Stimulated activated effector memory CD8-positive, alpha-beta T cell treated with anti-CD3 and anti-CD28 coated beads, Interleukin-12 subunit alpha, Interleukin-12 subunit beta, amount 100 ng/mL, for 72 hours (primary cell): ENCODE results near the gene SAMD4A.

Experiments used
- ATAC-seq: fragments of 150-1000 bp; cut with Tn5 transposase; 2 replicates; pipeline ENCODE4 v1.10.0; 2021
- DNase-seq, 2 donors: peaks; one replicate each; pipeline ENCODE4 v3.0.0; 2021 to 2022; ENCODE audit warnings: low spot score in 2 of 2
- H3K27ac Mint-ChIP-seq: one replicate; pipeline ENCODE4 v1.8.0; 2022; ENCODE audit warnings: mild to moderate bottlenecking, mixed read lengths
- H3K36me3 Mint-ChIP-seq: one replicate; pipeline ENCODE4 v1.8.0; 2022; ENCODE audit warnings: mild to moderate bottlenecking, mixed read lengths
- H3K4me1 Mint-ChIP-seq: one replicate; pipeline ENCODE4 v1.8.0; 2022; ENCODE audit warnings: mixed read lengths
- H3K4me3 Mint-ChIP-seq: one replicate; pipeline ENCODE4 v1.8.0; 2022; ENCODE audit warnings: mild to moderate bottlenecking, mixed read lengths
- H3K9me3 Mint-ChIP-seq: one replicate; pipeline ENCODE4 v1.8.0; 2022; ENCODE audit warnings: mixed read lengths

Gene SAMD4A

DNA sequence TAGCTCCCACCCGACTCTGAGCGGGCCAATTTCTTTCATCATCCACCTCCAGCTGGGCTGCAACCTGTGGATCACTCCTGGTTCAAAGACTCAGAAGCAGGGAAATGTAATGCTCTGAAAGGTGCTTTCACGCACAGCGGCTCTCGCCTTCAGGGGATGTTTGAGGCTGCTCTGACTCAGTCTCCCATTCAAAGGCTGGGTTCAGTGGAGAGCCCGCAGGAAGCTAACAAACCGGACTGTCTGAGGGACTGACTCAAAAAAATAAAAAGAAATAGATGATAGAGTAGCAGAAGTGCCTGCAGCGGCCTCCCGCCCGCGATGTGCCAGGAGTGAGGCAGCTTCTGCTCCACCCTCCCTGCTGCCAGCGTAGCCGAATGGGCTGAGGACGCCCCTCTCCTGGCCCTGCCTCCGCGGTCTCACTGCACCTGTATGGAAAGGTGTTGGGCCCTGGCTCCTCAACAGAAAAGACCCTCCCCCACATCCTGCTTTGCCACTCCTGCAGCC, 237.7 kb downstream of the SAMD4A start:
- H3K4me3 Mint-ChIP-seq = no peak overlapping the region
- H3K27ac Mint-ChIP-seq = no peak overlapping the region
- H3K4me1 Mint-ChIP-seq = peaks cover 12% of the 10 kb centered on the region
- H3K9me3 Mint-ChIP-seq = no peaks in the 10 kb centered on the region
- H3K36me3 Mint-ChIP-seq = no peaks in the 10 kb centered on the region
- ATAC-seq = no peak
- DNase-seq = no peak

DNA sequence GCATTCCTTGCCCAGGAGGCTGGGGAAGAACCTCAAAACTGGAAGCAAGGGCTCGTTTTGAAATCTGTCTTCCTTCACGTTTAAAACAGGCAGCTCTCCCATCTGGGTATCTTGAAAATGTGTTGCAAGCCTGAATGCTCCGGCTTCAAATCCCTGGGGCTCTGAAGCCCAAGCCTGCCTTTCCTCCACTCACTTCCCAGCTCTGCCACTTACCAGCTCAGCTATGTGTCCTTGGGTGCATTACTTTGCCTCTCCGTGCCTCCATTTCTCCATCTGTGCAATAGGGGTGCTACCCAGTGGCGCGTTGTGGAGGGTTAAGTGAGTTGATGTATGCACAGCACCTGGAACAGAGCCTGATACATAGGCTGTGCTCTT, 238.1 kb downstream of the SAMD4A start:
- Mint-ChIP-seq H3K36me3 (no peaks in the 10 kb centered on the region), H3K4me1 (peaks cover 12% of the 10 kb centered on the region), H3K4me3 (no peak overlapping the region), H3K27ac (no peak overlapping the region), H3K9me3 (no peaks in the 10 kb centered on the region)
- DNase-seq (no peak), ATAC-seq (no peak)

DNA sequence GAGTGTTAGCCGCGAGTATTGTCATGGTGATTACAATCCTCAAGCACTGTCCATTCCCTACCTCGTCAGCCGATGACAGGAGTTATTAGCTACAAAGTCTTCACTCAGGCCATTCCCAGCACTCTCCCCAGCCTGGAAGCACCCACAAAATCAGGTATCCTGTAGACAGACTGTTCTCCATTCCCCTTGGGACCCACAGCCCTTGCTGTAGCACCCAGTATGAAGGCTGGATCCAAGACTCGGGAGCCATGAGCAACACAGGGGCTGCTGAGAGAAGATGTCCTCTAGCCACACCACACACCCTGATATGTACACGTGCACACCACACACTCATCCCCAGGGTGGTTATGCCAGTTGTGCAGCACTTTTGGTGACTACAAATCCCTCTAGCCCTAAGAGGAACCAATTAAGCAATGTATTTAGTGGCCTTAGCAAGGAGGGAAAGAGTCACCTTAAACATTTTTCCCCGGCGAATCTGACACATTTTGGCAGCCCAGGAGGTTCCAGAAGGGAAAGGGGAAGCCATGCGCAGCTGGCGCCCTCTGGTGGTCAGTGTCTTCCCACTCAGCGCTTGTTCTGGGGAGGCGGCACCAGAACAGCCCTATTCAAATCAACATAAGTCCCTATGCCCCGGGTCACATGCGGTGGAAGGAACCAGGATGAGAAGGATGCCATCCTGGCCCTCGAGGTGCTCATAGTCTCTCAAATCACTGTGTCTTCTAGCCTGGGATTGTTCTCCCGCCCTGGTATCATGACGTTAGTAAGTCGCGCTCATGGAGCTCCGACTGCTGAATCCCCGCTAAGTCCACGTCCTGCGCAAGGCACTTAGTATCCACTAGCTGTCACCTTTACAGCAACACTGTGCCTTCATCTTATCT, 238.8 kb downstream of the SAMD4A start:
- Mint-ChIP-seq H3K27ac (no peak overlapping the region), H3K36me3 (no peaks in the 10 kb centered on the region), H3K9me3 (no peaks in the 10 kb centered on the region), H3K4me3 (no peak overlapping the region), H3K4me1 (peaks cover 12% of the 10 kb centered on the region)
- peak; percentile 65 to 86 for DNase-seq
- peak; percentile 78 for ATAC-seq

DNA sequence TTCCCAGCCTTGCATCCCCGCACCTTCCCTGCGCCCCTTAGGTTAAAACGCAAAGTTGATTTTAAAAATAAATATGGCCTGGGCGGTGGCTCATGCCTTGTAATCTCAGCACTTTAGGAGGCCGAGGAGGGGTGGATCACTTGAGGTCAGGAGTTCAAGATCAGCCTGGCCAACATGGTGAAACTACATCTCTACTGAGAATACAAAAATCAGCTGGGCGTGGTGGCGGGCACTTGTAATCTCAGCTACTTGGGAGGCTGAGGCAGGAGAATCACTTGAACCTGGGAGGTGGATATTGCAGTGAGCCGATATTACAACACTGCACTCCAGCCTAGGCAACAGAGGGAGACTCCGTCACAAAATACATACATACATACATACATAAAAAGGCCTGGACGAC, 239.7 kb downstream of the SAMD4A start:
- ATAC-seq (no peak), DNase-seq (no peak)
- H3K36me3 Mint-ChIP-seq = no peaks in the 10 kb centered on the region
- H3K4me1 Mint-ChIP-seq = peaks cover 12% of the 10 kb centered on the region
- H3K4me3 Mint-ChIP-seq = no peak overlapping the region
- H3K27ac Mint-ChIP-seq = no peak overlapping the region
- H3K9me3 Mint-ChIP-seq = no peaks in the 10 kb centered on the region

- H3K4me3 Mint-ChIP-seq = no peak overlapping the region
- peaks cover 12% of the 10 kb centered on the region for H3K4me1 Mint-ChIP-seq
- ATAC-seq (no peak), DNase-seq (no peak)
- no peak overlapping the region for H3K27ac Mint-ChIP-seq
- no peaks in the 10 kb centered on the region for H3K36me3 Mint-ChIP-seq
- no peaks in the 10 kb centered on the region for H3K9me3 Mint-ChIP-seq
Measured at GRCh38 chr14:54807428-54807827, 240.5 kb downstream of the SAMD4A start.

DNA sequence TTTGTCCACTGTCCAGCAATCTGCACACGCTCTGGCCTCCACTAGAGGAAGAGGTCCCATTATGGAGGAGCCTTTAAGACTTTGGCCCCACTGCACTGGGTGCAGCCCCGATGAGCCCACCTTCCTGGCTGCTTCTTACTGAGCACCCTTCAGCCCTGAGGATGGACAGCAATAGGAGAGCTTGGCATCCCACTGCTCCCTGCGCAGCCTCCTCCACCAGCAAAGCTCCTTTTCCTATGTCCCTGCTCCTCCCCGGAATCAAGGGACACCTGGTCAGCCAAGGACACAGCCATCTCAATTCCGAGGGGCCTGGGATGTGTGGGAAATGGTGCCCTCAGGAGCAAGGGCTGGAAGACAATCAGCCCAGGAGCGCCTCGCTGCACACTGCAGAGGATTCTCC, 241.0 kb downstream of the SAMD4A start:
- peaks cover 12% of the 10 kb centered on the region for H3K4me1 Mint-ChIP-seq
- no peak overlapping the region for H3K27ac Mint-ChIP-seq
- ATAC-seq (no peak), DNase-seq (no peak)
- no peaks in the 10 kb centered on the region for H3K36me3 Mint-ChIP-seq
- H3K4me3 Mint-ChIP-seq = no peak overlapping the region
- no peaks in the 10 kb centered on the region for H3K9me3 Mint-ChIP-seq

DNA sequence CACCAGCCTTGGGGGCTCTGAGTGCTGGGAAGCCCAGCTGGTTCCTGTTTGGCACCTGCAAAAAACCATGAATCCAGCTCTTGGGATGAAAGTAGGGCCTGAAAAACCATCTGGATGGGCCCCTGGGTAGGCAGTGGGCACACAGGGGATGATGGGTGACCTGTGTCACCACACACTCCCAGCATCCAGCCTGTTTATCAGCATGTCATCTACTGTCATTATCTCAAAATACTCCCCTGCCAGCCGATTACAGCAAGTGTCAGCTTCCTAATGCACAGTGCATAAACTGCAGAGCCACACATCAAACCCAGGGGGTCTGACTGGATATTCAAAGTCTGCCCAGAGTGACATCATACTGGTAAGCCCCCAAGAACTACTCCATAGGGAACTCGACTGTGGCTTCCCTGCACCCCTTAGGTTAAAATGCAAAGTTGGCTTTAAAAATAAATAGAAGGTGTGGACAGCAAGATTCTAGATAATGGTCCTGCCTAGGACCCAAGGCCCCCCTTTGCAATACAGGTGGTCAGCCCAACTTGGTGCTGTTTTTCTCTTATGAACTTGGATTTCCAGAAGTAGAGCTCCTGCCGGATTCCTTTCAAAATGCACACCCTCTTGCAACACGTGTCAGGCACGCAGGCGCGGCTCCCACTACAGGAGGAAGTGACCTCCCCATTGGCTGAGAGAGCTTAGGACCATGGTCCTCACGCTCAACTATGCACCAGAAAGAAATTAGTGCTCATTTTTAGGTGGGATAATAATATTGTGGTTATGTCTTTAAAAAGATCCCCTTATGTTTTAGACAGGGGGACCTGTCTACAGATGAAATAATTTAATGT, 241.6 kb downstream of the SAMD4A start:
- no peak overlapping the region for H3K27ac Mint-ChIP-seq
- no peak overlapping the region for H3K4me3 Mint-ChIP-seq
- H3K36me3 Mint-ChIP-seq = no peaks in the 10 kb centered on the region
- peaks cover 12% of the 10 kb centered on the region for H3K4me1 Mint-ChIP-seq
- ATAC-seq (no peak), DNase-seq (no peak)
- no peaks in the 10 kb centered on the region for H3K9me3 Mint-ChIP-seq

GRCh38 chr14:54809767-54810166, 242.8 kb downstream of the SAMD4A start:
- ATAC-seq (peak; percentile 30), DNase-seq (no peak)
- Mint-ChIP-seq H3K4me1 (peaks cover 12% of the 10 kb centered on the region), H3K4me3 (no peak overlapping the region), H3K9me3 (no peaks in the 10 kb centered on the region), H3K36me3 (no peaks in the 10 kb centered on the region), H3K27ac (no peak overlapping the region)

DNA sequence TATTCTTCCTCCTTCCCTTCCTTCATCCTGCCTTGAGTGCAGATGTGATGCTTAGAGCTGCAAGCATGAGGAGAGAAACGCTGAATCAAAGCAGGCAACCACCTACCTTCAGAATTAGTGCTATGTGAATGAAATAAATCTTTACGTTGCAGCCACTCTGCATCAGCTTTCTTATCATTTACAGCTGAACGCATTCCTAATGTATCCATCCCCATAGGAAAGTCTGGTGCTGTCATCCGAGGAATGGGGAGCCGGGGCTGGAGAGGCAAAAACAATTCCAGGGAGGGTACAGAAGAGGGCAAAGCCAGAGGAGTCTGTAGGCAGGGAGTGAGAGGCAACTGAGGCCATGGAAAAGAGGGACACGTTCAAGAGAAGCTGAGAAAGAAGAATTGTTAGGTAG, 245.7 kb downstream of the SAMD4A start:
- ATAC-seq (no peak), DNase-seq (no peak)
- Mint-ChIP-seq H3K27ac (no peak overlapping the region), H3K9me3 (no peaks in the 10 kb centered on the region), H3K4me1 (no peaks in the 10 kb centered on the region), H3K36me3 (no peaks in the 10 kb centered on the region), H3K4me3 (no peak overlapping the region)

DNA sequence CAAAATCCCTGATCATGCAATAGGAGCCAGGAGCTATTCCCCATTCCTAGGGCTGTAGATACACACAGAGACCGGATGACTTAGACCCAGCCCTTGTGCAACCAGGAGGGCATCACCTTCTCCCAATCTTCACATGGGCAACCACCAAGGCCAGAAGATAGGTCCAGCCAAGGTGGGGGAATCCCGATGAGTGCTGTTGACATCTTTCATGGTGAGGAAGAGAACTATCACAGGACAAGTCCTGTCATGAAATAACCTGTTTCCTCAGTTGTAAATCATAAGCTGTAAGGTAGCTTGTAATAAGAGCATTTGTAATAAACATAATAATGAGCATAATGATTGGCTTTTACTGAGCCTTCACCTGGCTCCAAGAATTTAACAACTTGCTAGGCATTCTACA, 246.2 kb downstream of the SAMD4A start:
- no peak for ATAC-seq
- H3K27ac Mint-ChIP-seq = no peak overlapping the region

GRCh38 chr14:54814076-54814475, 247.1 kb downstream of the SAMD4A start:
- no peaks in the 10 kb centered on the region for H3K36me3 Mint-ChIP-seq
- peak in 1 of 2 donors; percentile 60 for DNase-seq
- H3K27ac Mint-ChIP-seq = no peak overlapping the region
- H3K4me1 Mint-ChIP-seq = no peaks in the 10 kb centered on the region
- H3K9me3 Mint-ChIP-seq = no peaks in the 10 kb centered on the region
- no peak for ATAC-seq
- no peak overlapping the region for H3K4me3 Mint-ChIP-seq

More for the DNA sequence above, 246.2 kb downstream of the SAMD4A start:
- Mint-ChIP-seq H3K4me3 (no peak overlapping the region), H3K36me3 (no peaks in the 10 kb centered on the region), H3K4me1 (no peaks in the 10 kb centered on the region), H3K9me3 (no peaks in the 10 kb centered on the region)
- no peak for DNase-seq

DNA sequence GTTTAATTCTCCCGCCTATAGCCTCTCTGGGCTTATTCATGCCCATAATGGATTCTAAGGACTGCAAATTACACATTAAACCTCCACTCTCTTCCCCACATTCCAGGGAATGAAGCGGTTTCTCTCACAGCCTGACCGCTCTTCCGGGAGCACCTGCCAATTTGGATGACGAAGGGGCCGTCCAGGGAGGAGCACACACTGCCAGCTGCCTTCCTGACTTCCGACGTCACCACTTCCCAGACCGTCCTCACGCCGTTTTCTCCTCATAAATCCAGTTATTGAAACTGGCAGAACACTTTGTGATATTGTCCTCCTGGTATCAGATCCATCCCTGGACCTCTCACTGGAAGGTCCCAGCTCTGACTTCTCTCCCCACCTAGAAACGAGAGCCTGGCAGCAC, 248.1 kb downstream of the SAMD4A start:
- Mint-ChIP-seq H3K4me3 (no peak overlapping the region), H3K4me1 (no peaks in the 10 kb centered on the region), H3K9me3 (no peaks in the 10 kb centered on the region), H3K27ac (no peak overlapping the region), H3K36me3 (no peaks in the 10 kb centered on the region)
- ATAC-seq (no peak), DNase-seq (no peak)

GRCh38 chr14:54815515-54815914, 248.6 kb downstream of the SAMD4A start:
- Mint-ChIP-seq H3K9me3 (no peaks in the 10 kb centered on the region), H3K27ac (no peak overlapping the region), H3K4me1 (no peaks in the 10 kb centered on the region), H3K4me3 (no peak overlapping the region), H3K36me3 (no peaks in the 10 kb centered on the region)
- no peak for DNase-seq
- ATAC-seq = no peak

- Mint-ChIP-seq H3K4me1 (no peaks in the 10 kb centered on the region), H3K36me3 (no peaks in the 10 kb centered on the region), H3K9me3 (no peaks in the 10 kb centered on the region), H3K27ac (no peak overlapping the region), H3K4me3 (no peak overlapping the region)
- DNase-seq = no peak
- ATAC-seq = no peak
Measured at GRCh38 chr14:54816450-54816849, 249.5 kb downstream of the SAMD4A start.

DNA sequence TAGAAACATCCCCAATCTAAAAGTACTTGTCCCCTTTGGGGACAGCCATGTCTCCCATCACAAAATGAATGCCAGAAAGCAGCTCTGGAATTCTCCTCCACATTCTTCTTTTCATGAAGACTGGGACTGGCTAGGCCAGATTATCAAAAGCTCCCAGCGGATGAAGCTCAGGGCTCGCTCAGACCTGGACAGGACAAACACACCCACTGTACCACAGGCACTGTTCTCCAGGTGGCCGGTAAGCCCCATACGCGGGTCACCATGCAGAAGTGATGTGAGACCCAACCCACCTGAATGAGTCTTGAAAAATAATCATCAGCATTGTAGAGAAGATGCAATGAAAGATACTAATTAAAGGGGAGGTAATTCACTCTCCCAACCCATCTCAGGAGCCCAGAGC, 250.6 kb downstream of the SAMD4A start:
- no peaks in the 10 kb centered on the region for H3K4me1 Mint-ChIP-seq
- H3K4me3 Mint-ChIP-seq = no peak overlapping the region
- no peaks in the 10 kb centered on the region for H3K9me3 Mint-ChIP-seq
- no peak for ATAC-seq
- H3K36me3 Mint-ChIP-seq = no peaks in the 10 kb centered on the region
- no peak overlapping the region for H3K27ac Mint-ChIP-seq
- DNase-seq = no peak
